ENCODE results near the gene THSD7B.

- TF ChIP-seq EZH2phosphoT487 (IDR thresholded peaks at IDR 0.05; ENCODE audit: unreplicated experiment) (no peak), EZH2 (IDR thresholded peaks at IDR 0.05; ENCODE audit: low read depth, unreplicated experiment) (no peak), REST (IDR thresholded peaks at IDR 0.05; ENCODE audit: unreplicated experiment) (no peak), CTCF (conservative IDR thresholded peaks at IDR 0.05; ENCODE audit: low read depth in 2 of 2) (no peak), CREB1 (CRISPR knock-in tag; IDR thresholded peaks at IDR 0.05; ENCODE audit: low read depth) (no peak), POLR2AphosphoS5 (IDR thresholded peaks at IDR 0.05; ENCODE audit: low read depth) (no peak), JUNB (IDR thresholded peaks at IDR 0.05; ENCODE audit: unreplicated experiment) (no peak), ZNF114 (CRISPR knock-in tag; IDR thresholded peaks at IDR 0.05) (no peak), ZNF331 (CRISPR knock-in tag; IDR thresholded peaks at IDR 0.05; ENCODE audit: low read depth) (no peak), STAT1 (IDR thresholded peaks at IDR 0.05; ENCODE audit: unreplicated experiment) (no peak), NANOG (IDR thresholded peaks at IDR 0.05; ENCODE audit: borderline replicate concordance) (no peak)
- TF ChIP-seq, protein P1, sequence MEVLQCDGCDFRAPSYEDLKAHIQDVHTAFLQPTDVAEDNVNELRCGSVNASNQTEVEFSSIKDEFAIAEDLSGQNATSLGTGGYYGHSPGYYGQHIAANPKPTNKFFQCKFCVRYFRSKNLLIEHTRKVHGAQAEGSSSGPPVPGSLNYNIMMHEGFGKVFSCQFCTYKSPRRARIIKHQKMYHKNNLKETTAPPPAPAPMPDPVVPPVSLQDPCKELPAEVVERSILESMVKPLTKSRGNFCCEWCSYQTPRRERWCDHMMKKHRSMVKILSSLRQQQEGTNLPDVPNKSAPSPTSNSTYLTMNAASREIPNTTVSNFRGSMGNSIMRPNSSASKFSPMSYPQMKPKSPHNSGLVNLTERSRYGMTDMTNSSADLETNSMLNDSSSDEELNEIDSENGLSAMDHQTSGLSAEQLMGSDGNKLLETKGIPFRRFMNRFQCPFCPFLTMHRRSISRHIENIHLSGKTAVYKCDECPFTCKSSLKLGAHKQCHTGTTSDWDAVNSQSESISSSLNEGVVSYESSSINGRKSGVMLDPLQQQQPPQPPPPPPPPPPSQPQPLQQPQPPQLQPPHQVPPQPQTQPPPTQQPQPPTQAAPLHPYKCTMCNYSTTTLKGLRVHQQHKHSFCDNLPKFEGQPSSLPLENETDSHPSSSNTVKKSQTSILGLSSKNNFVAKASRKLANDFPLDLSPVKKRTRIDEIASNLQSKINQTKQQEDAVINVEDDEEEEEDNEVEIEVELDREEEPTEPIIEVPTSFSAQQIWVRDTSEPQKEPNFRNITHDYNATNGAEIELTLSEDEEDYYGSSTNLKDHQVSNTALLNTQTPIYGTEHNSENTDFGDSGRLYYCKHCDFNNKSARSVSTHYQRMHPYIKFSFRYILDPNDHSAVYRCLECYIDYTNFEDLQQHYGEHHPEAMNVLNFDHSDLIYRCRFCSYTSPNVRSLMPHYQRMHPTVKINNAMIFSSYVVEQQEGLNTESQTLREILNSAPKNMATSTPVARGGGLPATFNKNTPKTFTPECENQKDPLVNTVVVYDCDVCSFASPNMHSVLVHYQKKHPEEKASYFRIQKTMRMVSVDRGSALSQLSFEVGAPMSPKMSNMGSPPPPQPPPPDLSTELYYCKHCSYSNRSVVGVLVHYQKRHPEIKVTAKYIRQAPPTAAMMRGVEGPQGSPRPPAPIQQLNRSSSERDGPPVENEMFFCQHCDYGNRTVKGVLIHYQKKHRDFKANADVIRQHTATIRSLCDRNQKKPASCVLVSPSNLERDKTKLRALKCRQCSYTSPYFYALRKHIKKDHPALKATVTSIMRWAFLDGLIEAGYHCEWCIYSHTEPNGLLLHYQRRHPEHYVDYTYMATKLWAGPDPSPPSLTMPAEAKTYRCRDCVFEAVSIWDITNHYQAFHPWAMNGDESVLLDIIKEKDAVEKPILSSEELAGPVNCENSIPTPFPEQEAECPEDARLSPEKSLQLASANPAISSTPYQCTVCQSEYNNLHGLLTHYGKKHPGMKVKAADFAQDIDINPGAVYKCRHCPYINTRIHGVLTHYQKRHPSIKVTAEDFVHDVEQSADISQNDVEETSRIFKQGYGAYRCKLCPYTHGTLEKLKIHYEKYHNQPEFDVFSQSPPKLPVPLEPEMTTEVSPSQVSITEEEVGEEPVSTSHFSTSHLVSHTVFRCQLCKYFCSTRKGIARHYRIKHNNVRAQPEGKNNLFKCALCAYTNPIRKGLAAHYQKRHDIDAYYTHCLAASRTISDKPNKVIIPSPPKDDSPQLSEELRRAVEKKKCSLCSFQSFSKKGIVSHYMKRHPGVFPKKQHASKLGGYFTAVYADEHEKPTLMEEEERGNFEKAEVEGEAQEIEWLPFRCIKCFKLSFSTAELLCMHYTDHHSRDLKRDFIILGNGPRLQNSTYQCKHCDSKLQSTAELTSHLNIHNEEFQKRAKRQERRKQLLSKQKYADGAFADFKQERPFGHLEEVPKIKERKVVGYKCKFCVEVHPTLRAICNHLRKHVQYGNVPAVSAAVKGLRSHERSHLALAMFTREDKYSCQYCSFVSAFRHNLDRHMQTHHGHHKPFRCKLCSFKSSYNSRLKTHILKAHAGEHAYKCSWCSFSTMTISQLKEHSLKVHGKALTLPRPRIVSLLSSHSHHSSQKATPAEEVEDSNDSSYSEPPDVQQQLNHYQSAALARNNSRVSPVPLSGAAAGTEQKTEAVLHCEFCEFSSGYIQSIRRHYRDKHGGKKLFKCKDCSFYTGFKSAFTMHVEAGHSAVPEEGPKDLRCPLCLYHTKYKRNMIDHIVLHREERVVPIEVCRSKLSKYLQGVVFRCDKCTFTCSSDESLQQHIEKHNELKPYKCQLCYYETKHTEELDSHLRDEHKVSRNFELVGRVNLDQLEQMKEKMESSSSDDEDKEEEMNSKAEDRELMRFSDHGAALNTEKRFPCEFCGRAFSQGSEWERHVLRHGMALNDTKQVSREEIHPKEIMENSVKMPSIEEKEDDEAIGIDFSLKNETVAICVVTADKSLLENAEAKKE (CRISPR knock-in tag; IDR thresholded peaks at IDR 0.05): no peak
Observed at GRCh38 chr2:137185378-137186078, 420.2 kb downstream of the THSD7B start.
